HG03354 (cell line): ENCODE data around the gene PRG3.
"Not testable (repeated sequence)": the region's sequence is repeated elsewhere in the genome, so short reads cannot be mapped to it uniquely, and the experiment has no call there.

ENCODE experiments used
- ATAC-seq: cut with Tn5 transposase; IDR thresholded peaks from one replicate; pipeline ENCODE4 v1.9.1; 2021; ENCODE audit warnings: mild to moderate bottlenecking; ENCODE audit not compliant: unreplicated experiment, poor library complexity, severe bottlenecking

PRG3 gene

DNA sequence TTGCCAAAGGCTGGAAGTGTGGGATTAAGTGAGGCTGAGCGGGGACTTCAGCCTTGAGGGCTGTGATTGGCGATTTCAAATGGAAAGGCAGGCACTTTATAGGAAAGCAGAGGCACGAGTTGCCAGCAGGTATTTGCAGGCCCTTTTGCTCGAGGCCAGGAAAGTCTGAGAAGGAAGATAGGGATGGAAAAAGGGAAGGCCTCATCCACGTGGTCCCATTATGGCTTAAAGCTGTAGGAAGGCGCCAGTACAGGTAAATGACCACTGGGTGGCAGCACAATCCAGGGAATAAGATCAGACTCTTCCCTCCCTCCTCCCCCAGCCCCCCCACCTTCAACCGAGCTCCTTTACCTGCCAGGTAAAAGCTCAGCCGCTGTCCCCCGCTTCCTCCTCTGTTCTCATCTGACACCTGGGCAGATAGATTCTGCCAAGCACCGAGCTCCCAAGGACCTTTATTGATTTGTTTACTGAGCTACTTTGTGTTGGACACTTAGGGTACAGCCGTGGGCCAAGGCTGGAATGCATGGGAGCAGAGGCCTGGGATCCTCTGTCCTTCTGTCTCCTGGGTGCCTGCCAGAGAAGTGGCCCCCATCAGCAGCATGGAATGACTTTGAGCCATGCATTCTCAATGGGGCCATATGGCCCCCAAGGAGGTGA is 35.3 kb downstream of the PRG3 start:
- ATAC-seq, result peak; percentile 79

DNA sequence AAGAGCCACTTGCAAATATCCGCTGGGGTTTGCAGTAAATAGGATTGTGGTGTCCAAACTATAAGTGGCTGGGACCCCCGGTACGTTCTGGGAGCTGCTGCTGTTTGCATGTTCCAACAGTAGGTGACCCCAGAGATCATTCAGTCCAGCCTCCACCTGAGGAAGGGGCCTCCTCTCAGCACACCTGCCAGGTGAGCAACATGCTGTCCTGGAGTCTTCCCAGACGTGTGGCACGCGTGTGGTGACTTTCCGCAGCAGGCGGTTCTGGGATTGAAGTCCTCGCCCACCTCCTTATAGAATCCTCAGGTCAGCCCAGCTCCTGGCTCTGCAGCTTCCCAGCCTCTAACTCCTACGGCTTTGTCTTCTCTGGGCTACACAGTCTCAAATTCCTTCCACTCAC is 36.1 kb downstream of the PRG3 start:
- no peak for ATAC-seq

DNA sequence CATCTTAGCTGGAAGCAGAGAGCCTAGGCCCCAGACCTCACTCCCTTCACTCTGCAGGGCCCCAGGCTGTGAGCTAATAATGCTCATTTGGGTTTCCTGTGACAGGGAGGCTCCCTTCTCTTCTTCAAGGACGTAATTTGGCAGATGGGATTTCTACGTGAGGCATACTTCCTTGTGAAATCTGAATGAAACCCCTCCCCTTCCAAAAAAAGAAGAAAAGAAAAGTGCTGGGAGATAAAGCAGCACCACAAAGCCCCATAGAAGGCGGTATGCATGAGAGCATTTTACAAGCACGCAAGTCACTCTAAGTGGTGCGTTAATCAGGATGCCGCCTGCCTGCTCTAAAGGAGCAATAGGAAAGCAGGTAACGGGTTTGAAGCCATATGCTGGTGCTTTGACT is 37.1 kb downstream of the PRG3 start:
- ATAC-seq, result no peak

DNA sequence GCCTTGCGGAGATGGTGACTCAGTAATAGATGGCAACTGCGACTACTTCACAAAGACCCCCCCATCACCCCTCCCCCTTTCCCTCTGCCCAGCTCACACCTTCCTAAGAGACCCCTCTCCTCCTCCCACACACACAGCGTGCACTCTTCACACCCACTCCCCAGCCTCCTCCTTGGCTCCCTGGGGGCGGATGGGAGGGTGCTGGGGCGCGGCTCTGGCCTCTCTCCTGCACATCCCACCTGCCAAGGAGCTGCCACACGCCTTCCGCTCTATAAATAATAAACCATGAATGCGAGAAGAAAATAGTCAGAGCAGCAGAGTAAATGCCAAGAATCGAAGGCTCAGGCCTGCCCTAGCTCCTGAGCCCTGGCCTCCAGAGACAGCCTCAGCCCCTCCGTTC is 38.2 kb downstream of the PRG3 start:
- no peak for ATAC-seq

DNA sequence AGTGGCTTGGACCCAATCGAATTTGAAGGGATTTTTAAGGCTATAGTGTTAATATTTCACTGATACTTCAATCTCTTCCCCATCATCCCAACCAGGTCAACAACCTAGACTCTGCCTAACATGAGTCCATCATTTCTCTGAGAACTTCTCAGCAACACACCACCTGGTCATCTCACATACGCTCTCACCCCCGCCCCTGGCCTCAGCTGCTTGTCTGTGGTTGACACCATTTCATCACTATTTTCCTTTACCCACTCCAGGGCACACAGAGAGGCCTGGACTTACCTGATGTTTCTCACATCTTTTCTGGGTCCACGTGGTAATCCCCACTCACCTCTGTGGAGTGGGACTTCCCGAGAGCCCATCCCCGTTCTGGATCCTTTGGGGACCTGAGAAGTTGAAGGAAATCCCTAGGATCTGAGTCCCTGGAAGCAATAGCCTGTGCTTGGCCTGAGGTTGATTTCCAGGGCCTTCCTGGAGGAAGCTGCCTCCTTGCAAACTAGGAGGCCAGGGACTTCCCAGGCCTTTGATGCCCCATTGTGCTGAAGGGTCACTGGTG is 39.6 kb downstream of the PRG3 start:
- no peak for ATAC-seq

DNA sequence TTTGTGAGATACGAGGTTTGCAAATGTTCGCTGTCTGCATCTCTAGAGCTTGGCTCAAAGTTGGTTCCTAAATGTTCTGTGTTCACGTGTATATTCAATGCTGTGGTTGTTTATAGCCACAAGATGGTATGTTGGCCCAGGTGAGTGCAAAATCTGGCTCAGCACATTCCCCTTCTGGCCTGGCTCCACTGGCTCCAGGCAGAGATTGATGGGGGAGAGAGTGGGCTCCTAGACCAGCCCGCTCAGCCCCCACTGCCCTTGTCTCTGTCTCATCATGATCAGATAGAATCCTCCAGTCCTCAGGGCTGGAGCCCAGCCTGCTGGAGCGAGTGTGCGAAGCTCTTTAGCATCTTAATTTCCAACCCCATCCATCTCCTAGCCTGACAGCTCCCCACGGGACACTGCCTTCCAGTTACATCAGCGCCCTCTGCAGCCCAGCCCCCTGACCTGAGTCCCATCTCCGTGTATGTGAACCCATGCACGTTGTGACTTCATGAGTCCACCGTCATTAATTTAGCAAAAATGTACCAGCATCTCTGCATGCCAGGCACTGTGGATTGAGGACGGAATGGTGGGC is 40.8 kb downstream of the PRG3 start:
- no peak for ATAC-seq

DNA sequence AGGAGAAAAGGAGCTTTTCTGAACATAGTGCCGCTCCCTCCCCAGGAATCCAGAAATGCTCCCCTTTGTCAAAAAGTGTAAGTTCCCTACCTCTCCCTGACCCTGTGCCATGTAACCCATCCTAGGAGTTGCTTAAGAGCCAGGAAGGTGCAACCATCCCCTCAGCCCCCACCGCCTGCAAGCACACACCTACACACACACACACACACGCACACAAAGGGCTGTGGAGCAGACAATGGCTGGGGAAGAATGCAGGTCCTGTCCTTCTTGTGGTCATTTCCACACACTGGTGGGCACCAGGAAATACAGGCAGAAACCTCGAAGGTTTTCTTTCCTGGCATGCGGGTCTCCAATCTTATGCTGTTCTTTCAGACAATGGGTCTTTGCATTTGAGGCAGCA is 41.6 kb downstream of the PRG3 start:
- ATAC-seq, result no peak

DNA sequence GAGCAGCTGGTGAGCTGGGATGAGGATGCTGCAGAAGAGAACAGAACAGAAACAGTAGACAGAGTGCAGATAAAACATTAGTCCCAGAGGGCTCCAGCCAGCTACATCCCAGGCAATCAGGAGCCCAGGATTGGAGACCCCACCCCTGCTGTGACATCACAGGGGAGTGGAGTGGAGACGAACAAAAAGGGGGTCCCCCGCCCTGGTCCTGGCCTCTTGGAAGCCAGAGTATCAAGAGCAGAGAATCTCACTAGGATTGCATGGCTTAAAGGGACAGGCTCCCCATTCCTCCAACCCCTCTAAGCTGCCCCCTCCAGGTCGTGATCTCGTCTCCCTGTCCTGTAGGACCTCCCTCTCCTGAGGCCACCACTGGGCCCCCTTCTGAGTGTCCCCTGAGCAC is 42.8 kb downstream of the PRG3 start, which contains the start of gene P2RX3:
TSS of gene P2RX3 (plus strand) at position 211 of the 400 bp plus-strand sequence. CDS start 199 bp downstream, outside the sequence.
- no peak for ATAC-seq

DNA sequence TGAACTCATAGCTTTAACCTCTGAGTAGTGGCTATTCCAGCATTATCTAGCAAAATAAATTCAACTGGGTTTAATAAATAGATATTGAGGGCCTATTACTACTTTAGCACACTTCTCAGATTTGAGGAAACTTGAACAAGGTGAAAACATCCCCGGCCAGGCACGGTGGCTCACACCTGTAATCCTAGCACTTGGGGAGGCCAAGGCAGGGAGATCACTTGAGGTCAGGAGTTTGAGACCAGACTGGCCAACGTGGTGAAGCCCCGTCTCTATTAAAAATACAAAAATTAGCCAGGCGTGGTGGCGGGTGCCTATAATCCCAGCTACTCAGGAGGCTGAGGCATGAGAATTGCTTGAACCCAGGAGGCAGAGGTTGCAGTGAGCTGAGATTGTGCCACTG is 44.1 kb downstream of the PRG3 start:
- ATAC-seq, result not testable (repeated sequence)

DNA sequence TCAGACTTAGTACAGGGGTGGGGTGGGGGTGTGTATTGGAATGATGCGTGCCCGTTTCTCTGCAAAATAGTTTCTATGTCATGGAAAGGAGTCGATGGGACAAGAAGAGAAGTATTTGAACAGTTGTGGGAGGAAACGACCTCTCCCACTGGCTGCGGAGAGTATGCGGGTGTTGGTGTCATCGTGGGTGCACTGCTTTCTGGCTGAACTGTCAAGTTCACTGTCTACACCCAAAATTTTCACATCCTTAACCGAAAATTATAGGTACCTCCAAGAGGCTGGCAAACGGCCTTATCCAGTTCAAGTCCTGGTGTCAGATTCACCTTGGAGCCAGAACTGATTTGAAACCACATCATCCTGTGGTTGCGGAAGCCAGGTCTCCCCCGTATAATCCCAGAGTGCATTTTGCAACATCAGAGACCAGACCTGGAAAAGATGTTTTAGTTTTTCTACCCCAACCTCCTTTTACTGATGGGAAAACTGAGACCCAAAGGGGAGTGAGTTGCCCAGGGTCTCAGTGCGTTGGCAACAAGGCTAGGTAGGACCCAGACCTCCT is 44.8 kb downstream of the PRG3 start:
- ATAC-seq, result no peak

DNA sequence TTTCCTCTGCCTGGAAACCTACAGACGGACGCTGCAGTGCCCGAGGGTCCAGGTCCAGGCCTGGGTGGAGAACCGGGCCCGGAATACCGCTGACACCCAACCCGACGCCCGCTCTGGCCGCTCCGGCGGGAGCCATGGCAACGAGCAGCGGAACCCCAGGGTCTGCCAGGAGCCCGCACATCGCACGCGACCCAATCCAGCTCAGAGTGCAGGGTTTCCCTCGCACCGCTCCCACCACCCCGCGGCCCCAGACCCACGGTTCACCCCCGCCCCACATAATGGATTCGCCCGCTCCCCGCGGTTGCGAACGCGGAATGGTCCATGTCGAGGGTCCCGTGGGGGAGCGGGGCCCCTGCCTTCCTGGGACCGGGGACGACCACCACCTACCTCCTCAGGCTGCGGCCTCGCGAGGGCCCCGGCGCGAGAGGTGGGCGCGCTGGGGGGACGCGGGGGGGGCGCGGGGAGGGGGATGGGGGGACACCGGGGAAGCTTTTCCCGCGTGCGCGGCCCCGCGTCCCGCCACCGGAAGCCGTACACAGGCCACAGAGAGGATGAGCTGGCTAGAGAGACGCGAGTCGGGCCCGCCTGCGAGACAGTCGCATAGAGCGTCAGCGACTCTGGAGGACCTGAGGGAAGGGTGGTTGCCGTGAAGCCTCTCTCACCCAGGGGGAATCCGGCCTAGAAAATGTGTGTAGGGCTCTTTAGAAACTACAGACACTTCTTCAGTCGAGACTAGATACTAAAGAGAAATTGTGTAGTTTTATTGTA is 45.4 kb downstream of the PRG3 start, which contains the start of gene SSRP1:
TSS of gene SSRP1 (minus strand) at position 550 of the 768 bp plus-strand sequence. CDS start 771 bp downstream, outside the sequence.
- ATAC-seq, result peak; percentile 99

DNA sequence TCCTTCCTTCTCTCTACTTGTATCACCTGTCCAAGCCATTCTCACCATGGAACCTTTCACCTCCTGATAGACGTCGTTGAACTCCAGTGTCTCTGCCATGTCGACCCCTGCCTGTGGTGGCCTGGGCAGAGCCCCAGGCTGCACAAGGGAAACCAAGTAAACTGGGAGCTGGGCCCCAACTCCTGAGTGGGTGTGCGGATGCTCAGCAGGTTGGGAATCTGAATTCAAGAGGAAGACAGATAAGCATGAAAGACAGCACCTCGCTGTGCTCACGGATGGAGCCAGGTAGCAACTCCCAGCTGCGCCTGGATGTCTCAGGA is 46.0 kb downstream of the PRG3 start:
- peak; percentile 6 for ATAC-seq

DNA sequence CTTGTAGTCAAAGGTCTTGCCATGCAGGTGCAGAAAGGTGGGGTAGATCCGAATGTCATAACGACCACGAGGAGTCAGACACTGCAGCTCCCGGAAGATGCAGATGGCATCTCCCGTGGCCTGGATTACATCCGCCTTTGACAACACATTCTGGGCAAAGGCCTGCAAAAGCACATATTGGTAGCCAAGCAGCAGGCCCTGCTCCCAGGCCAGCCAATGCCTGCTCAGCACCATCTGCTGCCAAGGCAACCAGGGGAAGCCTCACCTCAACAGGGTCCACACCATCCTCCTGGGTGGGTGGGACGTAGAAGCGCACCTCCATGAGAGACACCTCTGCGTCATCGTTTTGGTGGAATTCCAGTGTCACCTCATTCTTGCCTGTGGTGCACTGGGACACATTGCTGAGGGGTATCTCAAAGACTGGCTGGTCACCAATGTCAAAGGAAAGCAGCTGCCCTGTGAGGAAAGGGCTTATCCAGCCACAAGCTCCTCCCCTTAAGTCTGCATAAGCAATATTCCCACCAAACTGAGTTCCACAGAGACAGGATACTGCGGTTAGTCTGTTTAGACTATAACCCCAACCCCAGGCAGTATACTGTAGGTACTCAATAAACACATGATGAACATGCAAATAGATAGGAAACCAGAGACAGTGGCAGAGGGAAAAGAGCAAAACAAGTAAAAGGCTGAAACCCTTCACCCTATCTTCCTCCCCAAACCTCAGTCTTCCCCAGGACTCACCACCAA is 48.1 kb downstream of the PRG3 start:
- no peak for ATAC-seq

DNA sequence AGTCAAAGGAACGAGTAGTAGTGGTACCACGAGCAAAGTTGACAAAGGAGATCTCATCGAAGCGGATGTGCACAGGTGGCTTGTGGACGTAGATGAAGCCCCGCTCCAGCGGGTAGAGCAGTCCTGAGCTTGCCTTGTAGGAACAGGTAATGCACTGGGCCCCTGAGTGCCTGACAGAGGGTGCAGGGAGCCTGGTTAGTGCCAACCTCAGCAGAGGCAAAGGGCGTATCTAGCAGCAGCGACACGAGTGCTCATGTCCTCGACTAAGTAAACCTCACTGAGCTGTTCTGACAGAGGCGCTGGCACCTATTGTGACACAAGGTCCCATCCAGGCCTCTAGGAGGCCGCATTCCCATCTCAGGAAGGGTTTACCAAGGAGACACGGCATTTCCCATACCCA is 49.2 kb downstream of the PRG3 start:
- ATAC-seq, result no peak

DNA sequence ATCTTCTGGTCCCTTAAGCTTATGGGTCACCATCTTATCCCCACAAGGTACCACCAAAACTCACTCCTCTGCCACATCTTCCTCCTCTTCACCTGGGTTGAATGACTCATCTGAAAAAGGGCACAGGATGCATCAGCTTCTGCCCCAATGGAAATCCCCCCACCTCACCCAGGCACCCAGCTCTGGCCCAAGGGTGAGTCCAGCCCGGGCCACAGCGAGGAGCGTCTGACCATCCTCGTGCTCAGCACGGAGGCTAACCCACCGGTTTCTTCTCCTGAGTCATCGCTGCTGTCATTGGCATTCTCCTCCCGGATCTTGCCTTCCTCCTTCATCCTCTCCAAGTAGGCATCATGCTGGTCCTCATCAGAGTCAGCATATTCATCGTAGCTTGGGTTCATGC is 50.9 kb downstream of the PRG3 start:
- no peak for ATAC-seq

DNA sequence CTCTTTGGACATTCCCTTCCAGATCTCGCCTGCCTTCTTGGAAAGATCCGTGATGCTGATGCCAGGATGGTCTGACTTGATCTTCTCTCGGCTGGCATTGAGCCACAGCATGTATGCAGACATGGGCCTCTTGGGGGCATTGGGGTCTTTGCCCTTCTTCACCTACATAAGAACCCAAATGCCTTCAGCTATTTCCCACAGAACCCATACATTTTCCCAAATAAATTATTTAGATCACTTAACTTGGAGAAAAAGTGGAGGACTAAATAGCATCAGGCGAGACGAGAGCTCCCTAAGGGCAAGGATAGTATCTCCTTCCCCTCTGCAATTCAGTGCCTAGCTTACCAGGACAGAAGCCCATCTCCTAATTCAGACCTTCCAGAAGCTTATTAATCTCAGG is 53.2 kb downstream of the PRG3 start:
- ATAC-seq, result no peak
